Fibroblast of upper back skin (primary cell): ENCODE measurements around the gene NPR3.

ENCODE experiments used
- DNase-seq: peaks from one replicate; pipeline ENCODE4 v3.0.0-alpha.2; 2013

NPR3 gene

DNA sequence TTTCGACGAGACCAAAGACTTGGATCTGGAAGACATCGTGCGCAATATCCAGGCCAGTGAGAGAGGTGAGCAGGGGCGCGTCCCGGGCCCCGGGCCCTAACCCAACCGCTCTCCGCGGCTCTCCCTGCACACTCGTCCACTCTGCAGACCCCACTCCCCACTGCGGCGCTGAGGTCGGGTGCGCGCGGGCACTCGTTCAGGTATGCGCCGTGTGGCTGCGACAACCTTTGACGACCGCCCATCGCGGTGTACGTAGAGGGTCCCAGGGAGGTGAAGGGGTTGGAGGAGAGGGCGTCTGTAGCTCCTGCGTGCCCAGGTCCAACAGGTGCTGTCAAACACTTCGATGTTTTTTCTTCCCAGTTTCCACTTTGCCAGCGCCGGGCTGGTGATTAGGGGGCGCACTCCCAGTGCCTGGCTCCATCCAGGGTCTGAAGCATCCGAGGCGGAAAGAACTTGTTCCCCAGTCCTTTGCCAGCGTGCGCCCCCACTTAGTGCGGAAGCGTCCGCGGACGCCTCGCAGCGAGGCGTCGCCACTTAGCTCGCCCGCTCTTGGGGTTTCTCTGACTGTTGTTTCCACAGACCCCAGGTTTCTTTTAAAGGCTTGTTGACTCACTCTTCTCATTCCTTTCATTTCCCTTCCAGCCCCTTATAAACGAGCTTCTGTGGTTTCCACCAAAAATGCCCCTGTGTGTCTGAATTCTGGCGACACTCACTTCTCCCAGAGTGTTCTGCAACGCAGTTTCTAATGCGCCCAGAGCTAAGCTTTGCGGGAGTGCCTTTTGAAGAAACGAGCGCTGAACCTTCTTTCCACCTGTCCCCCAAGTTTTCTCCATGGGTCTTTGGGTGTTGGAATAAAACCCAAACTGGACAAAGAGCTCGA is 1.6 kb downstream of the NPR3 start:
- peak; percentile 49 for DNase-seq

GRCh38 chr5:32713361-32713769 is 2.2 kb downstream of the NPR3 start:
- DNase-seq: peak; percentile 25

GRCh38 chr5:32713770-32714381 is 2.8 kb downstream of the NPR3 start:
- DNase-seq: peak; percentile 19

- peak; percentile 39 for DNase-seq
Measured at GRCh38 chr5:32714836-32715235, 3.7 kb downstream of the NPR3 start.

- DNase-seq: no peak
Measured at GRCh38 chr5:32720300-32720699, 9.2 kb downstream of the NPR3 start.

DNA sequence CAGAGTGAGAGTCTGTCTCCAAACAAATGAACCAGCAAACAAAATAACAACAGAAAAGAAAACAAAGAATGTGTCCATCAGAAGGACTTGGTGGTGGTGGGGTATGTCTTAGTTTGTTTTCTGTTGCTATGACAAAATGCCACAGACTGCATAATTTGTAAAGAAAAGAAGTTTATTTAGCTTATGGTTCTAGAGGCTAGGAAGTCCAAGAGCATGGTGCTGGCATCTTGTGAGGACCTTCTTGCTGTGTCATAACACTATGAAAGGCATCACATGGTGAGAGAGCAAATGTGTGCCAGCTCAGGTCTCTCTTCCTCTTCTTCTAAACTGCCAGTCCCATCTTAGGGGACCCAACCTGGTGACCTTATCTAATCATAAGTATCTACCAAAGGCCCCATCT is 10.5 kb downstream of the NPR3 start:
- DNase-seq: no peak

DNA sequence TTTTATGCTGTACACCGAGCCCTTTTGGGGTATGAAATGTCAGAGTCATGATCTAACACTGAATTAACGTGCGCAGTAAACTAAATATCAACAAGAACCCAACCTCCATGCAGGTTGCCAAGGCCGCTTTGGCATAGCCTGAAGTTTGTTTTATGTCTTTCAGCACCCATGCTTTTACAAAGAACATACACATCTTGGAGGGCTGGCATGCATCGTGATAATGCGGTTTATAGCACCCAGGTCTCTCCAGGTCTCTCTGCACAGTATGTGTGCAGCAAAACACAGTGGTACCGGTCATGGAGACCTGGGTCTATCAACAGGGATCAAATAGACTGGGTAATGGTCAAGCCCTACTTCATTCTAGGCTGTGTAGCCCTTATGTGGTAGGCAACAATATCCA is 11.8 kb downstream of the NPR3 start:
- DNase-seq: no peak

GRCh38 chr5:32724526-32724925 is 13.4 kb downstream of the NPR3 start:
- DNase-seq: no peak

DNA sequence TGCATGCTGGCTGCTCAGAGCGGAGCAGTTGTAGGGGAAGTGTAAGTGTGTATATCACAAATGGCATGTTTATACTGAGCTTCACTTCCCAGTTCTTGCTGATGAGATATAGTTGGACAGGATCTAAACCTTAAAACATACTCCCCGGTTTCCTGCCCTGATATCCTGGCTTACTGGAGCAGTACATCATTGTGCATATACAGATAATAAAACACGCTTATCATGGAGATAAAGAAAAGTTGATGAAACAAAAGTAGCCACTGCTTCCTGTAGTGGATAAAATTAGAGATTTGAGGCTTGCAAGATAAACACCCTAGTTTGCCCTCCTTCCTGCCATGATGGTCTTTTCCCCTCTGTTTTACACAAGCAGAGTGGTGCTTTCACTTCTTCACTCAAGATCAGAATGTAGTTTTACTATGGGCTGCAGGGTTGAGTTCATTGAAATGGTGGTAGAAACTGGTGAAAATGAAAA is 15.0 kb downstream of the NPR3 start:
- DNase-seq: no peak

- DNase-seq: no peak
Measured at GRCh38 chr5:32729651-32730050, 18.5 kb downstream of the NPR3 start.

DNA sequence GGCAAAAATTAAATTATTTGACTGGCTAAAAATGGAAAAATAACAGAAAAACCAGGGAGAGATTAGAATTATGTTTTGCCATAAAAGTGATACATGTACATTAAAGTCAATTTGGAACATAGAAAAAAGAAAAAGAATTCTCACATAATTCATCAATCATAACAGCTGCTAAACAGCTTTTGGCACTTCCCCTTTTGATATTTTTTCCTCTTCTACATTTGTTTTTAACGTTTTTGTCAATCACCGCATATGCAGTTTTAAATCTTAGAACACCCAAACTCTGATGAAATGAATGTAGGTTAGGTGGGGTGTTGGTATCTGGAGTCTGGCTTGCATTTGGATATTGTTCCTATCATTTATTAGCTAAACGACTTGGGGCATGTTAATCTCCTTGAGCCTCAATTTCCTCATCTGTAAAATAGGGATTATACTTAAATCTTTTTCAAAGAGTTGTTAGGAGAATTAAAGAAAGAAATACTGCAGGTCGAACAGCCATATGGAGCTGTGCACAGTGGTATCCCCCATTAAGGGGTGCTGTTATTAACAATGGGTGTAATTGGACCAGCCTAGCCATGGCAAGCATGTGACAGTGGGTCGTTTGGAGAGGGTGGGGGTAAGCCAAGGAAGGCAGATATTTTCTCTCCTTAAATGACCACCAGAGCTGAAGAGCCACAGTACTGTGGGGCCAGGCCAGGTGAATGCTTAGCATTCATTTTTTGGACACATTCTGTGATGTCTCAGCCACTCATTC is 22.6 kb downstream of the NPR3 start:
- no peak for DNase-seq

GRCh38 chr5:32734827-32735378 is 23.8 kb downstream of the NPR3 start:
- no peak for DNase-seq

GRCh38 chr5:32735512-32735911 is 24.4 kb downstream of the NPR3 start:
- no peak for DNase-seq

GRCh38 chr5:32736842-32737241 is 25.7 kb downstream of the NPR3 start:
- no peak for DNase-seq

GRCh38 chr5:32740651-32741050 is 29.5 kb downstream of the NPR3 start:
- no peak for DNase-seq

DNA sequence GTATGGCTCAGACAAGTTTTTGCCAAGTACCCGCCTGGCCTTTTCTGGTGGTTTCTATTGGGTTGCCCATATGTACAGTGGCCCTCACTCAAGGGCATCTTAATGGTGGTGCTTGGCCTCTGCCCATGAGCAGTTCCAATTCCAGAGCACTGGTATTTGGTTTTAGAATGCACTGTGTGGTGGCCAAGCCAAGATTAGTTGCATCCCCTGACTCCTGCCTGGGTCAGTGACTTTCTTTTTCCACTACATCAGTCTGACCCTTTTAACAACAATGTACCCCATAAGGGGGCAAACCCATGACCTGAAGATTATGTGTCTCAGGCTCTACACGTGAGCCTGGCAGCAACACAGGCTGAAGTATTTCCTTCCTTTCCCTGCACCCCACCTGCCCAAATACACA is 34.2 kb downstream of the NPR3 start:
- DNase-seq: no peak

GRCh38 chr5:32752411-32752810 is 41.3 kb downstream of the NPR3 start:
- no peak for DNase-seq

GRCh38 chr5:32753051-32753450 is 41.9 kb downstream of the NPR3 start:
- DNase-seq: peak; percentile 50

DNA sequence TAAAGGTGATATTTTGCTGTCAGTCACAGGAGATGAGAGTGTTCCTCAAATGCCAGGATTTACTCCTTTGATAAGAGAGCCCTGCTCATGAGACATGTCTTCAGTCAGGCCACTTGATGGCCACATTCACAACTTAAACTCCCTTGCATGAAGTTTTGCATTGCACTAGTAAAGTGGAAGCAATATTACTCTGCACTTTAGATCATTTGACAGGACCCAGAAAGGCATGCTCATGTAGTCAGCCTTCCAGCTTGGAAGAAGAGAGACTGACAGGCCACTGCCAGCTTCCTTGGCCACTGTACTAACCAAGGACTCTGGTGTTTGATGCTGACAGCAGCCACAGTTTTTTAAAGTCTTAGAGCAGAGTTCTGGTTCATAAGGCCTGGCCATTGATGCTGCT is 42.6 kb downstream of the NPR3 start:
- peak; percentile 21 for DNase-seq

DNA sequence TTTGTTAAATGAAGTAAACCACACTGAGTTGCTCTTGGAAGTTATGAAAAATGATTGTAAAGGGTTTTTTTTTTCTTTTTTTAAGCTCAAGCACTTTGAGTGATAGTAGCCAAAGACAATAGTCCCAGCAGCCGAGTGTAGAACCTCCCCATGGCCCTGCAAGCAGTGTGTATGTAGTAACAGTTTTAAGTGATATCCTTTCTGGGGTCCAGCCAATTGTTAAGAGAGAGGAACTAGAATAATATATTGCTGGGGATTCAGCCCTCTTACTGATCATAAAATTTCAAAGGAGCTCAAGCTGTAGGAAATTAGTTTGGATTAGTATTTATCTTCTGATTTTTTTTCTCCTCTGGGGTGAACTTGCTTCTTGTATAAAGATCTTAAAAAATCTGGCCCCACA is 43.2 kb downstream of the NPR3 start:
- no peak for DNase-seq

DNA sequence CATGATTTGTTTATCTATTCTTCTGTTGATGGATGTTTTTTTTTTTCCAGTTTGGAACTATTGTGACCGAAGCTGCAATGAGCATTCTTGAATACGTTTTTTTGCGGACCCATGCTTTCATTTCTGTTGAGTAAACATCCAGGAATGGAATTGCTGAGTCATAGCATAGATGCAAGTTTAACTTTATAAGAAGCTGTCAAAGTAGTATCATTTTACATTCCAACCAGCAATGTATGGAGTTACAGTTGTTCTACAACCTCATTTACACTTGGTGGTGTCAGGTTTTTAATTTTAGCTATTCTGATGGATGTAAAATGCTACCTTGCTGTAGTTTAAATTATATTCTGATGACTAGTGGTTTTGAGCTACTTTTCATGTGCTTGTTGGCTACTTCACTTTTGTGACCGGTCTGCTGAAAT is 49.0 kb downstream of the NPR3 start:
- DNase-seq: peak; percentile 87

DNA sequence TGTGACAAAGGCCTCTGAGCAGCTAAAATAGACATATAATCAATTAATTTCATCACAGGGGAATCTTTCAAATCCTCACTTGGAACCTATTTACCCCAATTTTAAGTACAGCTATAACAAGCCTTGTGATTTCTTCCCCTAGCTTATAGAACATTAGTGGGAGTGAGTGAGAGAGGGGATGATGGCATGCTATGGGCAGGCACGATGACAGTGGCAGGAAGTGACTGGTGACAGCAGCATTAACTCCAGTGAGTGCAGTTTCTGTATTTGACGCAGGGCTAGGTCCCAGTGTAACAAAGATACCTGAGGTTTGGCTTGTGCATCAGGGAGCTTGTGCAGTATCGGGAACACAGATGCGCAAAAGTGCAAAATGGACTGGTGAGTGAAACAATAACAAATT is 54.1 kb downstream of the NPR3 start:
- DNase-seq: no peak

DNA sequence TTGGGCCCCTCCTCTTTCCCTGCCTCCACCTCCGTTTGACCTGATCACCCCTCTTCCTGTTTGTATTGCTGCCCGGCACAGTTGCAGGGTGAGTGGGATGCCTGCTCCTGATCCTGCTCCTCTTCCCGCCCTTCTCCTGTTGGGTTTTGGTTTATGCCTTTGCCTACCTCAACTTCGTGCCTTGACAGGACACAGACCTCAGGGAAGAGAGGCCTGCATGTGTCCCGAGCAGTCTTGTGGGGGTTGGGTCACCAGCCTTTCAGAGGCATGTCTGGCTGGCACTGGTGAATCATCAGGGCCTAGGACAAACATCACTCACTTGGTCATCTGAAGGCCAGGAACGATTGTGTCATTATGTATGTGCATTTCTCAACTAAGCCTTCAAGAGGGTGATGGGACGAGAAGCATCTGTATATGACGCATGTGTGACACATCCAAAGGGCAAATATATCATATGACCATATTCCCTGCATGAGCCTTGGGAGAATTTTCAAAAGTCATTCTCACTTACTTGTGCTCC is 56.9 kb downstream of the NPR3 start:
- peak; percentile 76 for DNase-seq
